Keratinocyte (primary cell): Measurements from ENCODE around the gene EGR2.

Source experiments
- CTCF ChIP-seq, 3 experiments: IDR thresholded peaks in 1 of 3; conservative IDR thresholded peaks in 1 of 3; optimal IDR thresholded peaks in 1 of 3; 2 replicates in 2 of 3; 3 replicates in 1 of 3; pipeline versions ENCODE3 to v1.5.1; 2011; ENCODE audit warnings: low read length in 3 of 3, mild to moderate bottlenecking in 3 of 3, moderate library complexity in 2 of 3, control low read depth in 1 of 3, inconsistent platforms in 1 of 3; ENCODE audit not compliant: insufficient read depth in 2 of 3; ENCODE audit errors: extremely low read depth in 1 of 3
- EZH2 ChIP-seq: IDR thresholded peaks from one replicate; pipeline ENCODE4 v1.6.1; 2012; ENCODE audit warnings: inconsistent platforms, mild to moderate bottlenecking, low read length, moderate library complexity

DNA sequence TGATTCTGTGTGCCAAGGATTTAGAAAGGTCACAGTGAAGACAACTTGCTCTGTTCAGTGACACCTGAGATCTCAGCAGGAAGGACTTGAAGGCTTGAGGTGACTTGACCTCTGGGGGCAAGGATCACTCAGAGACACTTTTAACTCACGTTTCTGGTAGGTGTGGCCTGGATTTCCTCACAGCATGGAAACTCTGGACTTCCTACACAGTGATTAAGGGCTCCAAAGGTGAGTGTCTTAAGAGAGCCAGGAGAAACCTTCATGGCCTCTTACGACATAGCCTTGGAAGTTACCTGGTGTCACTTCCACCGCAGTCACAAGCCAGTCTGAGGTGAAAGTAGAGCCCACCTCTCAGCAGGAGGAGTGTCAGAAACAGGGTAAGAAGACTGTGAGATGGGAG, 49.8 kb downstream of the EGR2 start:
- TF ChIP-seq CTCF (optimal IDR thresholded peaks at IDR 0.05 in 1 of 3, IDR thresholded peaks at IDR 0.05 in 1 of 3, conservative IDR thresholded peaks at IDR 0.05 in 1 of 3; ENCODE audit: extremely low read depth in 1 of 3, insufficient read depth in 2 of 3, low read length in 3 of 3) (no peak), EZH2 (no peak)
